GM21423 (cell line): Measurements from ENCODE around the gene PPP1R9A.

ENCODE experiments used
- ATAC-seq: cut with Tn5 transposase; IDR thresholded peaks from one replicate; pipeline ENCODE4 v1.9.1; 2021; ENCODE audit warnings: mild to moderate bottlenecking, moderate library complexity; ENCODE audit not compliant: unreplicated experiment

Gene PPP1R9A

GRCh38 chr7:95342642-95343307 lies 435.4 kb downstream of the PPP1R9A start:
- no peak for ATAC-seq
